Gastroesophageal sphincter (tissue), 3 donors: ENCODE measurements around the gene SP140.

ENCODE experiments used
- POLR2A ChIP-seq, 2 donors: fragments of 450-650 bp; IDR thresholded peaks; one replicate each; pipeline ENCODE4 v1.6.1; 2017; ENCODE audit warnings: antibody characterized with exemption in 2 of 2, mild to moderate bottlenecking in 2 of 2, moderate library complexity in 1 of 2
- POLR2AphosphoS5 ChIP-seq: sonication (generic); formaldehyde crosslinking; IDR thresholded peaks from one replicate; pipeline ENCODE4 v1.6.1; 2017; ENCODE audit warnings: antibody characterized with exemption
- TF ChIP-seq, protein P1 (sequence below), 4 experiments: fragments of 200-600 bp in 2 of 4; fragments of 450-650 bp in 2 of 4; sonication (generic) in 1 of 4; IDR thresholded peaks; one replicate each; pipeline ENCODE4 v1.5.1; 2017 to 2019; ENCODE audit warnings: antibody characterized with exemption in 4 of 4, mild to moderate bottlenecking in 2 of 4, moderate library complexity in 2 of 4

DNA sequence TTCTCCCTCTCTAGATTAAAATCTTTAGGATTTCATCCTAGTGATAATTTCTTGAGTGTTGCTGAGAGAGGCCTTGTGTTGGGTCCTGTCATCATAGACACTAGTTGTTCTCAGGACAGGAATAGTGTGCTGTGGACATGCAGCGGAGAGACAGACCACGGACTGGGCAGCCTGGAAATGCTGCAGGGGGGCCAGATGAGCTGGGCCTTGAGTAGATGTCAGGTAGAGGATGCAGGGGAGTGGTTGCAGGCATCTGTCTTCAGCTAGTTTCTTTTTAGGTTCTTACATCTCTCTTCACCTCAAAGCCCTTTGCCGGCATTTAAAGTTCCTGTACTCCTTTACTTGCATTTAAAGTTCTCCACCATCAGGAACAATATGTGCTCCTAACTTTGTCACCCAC lies 48.5 kb upstream of the SP140 start:
- TF ChIP-seq, protein P1, sequence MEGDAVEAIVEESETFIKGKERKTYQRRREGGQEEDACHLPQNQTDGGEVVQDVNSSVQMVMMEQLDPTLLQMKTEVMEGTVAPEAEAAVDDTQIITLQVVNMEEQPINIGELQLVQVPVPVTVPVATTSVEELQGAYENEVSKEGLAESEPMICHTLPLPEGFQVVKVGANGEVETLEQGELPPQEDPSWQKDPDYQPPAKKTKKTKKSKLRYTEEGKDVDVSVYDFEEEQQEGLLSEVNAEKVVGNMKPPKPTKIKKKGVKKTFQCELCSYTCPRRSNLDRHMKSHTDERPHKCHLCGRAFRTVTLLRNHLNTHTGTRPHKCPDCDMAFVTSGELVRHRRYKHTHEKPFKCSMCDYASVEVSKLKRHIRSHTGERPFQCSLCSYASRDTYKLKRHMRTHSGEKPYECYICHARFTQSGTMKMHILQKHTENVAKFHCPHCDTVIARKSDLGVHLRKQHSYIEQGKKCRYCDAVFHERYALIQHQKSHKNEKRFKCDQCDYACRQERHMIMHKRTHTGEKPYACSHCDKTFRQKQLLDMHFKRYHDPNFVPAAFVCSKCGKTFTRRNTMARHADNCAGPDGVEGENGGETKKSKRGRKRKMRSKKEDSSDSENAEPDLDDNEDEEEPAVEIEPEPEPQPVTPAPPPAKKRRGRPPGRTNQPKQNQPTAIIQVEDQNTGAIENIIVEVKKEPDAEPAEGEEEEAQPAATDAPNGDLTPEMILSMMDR (IDR thresholded peaks at IDR 0.05): no peak
- TF ChIP-seq POLR2A (IDR thresholded peaks at IDR 0.05) (no peak), POLR2AphosphoS5 (no peak)
